Ovary (tissue), 3 donors: ENCODE measurements around the gene ARFGAP1.

Source experiments
- CTCF ChIP-seq, 3 donors: fragments of 450-650 bp in 2 of 3; fragments of 200-600 bp in 1 of 3; IDR thresholded peaks; one replicate each; pipeline versions ENCODE4 v1.5.1 to v1.8.0; 2016 to 2022; ENCODE audit warnings: antibody characterized with exemption in 3 of 3, mild to moderate bottlenecking in 1 of 3
- POLR2A ChIP-seq: fragments of 450-650 bp; IDR thresholded peaks from one replicate; pipeline ENCODE4 v1.6.1; 2017; ENCODE audit warnings: antibody characterized with exemption, mild to moderate bottlenecking, moderate library complexity
- donor health status: DM: no; HTN: no; CAD: no.

GRCh38 chr20:63278661-63279060, 6.0 kb downstream of the ARFGAP1 start:
- TF ChIP-seq CTCF (IDR thresholded peaks at IDR 0.05) (no peak), POLR2A (no peak)
